Stimulated activated CD4-positive, alpha-beta T cell treated with anti-CD3 and anti-CD28 coated beads, Interleukin-12 subunit alpha, Interleukin-12 subunit beta, amount 100 ng/mL, for 24 hours (primary cell): ENCODE results near the gene PCDH12.

ENCODE experiments used
- DNase-seq, 2 experiments: peaks; one replicate each; pipeline ENCODE4 v3.0.0-alpha.2; 2020; ENCODE audit warnings: low read depth in 2 of 2

PCDH12 gene

DNA sequence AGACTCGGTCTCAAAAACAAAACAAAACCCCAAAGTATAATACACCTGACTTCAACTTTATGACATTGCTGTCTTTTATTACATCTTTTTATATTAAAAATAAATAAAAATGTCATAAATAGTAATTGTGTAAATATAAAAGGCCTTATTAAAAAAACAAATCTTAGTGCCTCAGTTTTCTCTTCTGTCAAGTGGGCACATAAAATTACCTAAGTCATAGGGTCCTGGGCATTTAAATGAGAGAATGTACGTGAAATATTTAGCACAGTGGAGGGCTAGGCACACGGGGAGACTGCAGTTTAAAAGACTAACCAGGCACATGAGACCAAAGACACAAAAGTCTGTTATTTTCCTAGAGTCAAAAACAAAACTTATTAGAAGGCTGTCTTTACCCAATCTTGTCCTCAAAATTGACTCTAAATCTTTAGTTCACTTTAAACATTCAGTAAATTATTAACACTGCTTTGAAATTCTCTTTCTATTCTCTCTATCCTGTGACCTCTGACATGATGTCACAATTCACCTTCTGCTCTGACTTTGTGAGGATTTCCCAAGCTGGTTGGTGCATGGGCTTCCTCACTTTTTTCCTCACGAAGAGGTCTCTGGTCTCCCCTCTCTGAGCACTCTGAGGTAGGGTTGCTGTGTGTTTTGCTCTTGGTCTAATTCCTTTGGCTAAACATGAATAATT lies 8.4 kb upstream of the PCDH12 start:
- DNase-seq: no peak

- DNase-seq: no peak
Measured at GRCh38 chr5:141965071-141965470, 7.1 kb upstream of the PCDH12 start.

DNA sequence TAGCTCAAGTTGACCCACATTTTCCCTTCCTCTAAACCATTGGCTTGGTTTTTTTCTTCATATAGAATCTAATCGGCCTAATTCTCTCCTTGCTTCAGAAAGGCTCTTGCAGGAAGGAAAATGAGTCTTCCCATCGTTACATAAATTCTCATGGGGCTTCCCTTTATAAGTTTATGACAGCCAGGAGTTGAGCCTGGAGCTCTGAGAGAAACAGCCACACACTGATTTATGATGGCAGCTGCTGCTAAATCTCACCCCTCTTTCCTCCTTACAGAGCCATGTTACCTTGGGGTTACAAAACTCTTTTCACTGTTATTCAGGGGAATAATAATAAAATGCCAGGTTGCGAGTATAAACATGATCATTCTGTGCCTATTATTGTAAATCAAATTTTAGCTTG lies 5.7 kb upstream of the PCDH12 start:
- no peak for DNase-seq

DNA sequence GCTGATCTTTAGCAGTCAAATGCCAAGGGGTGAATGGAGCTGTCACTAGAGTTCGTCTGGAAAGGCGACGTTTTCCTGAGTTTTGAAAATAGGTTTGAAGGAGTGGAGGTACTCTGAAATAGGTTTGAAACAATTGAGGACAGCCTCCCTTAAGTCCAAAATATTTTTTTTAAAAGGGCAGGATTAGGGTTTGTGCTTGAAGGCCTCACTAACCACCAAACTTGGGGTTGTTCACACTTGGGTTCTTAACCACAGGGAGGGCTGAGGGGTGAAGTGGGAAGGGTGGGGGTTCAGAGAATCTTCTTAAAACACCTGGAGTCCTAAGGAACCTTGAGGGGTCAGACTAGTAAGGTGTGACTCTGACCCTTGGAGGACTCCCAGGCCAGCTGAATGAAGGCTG lies 3.5 kb upstream of the PCDH12 start:
- no peak for DNase-seq

DNA sequence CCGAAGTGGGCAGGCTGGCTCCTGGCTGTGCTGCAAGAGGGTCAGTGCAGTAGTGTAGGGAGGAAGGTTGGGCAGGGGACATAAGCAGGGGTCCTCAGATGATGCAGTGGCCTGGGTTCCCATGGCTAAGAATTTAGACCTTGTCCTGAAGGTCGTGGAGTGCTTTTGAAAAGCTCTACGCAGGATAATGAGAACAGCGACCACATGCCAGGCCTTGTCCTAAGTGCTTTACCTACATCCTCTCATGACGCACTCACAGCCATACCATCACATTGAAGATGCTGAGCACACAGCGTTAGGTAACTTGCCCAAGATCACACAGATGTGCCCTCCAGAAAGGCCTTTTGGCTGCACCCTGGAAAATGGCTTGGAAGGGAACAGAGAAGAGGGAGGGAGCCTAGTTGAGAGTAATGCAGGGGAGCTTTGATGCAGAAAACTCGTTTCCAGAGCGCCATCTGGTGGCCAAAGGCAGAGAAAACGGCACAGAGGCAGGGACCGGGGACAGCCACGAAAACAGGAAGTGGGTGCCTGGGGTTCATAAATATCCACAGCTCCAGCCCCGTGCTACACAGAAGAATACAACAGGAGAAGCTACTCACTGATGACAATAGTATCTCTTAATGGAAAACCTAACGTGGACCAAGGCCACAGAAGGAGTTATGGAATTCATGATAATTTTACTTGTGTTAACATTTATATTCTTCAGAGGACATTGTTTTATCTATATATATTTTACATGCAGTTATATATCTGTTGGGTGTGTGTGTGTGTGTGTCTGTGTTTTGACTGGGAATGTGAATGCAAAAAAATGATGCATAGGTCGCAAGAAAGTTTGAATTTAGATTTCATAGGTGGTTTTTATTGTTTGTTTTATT lies 2.7 kb upstream of the PCDH12 start:
- peak; percentile 73 to 89 for DNase-seq

DNA sequence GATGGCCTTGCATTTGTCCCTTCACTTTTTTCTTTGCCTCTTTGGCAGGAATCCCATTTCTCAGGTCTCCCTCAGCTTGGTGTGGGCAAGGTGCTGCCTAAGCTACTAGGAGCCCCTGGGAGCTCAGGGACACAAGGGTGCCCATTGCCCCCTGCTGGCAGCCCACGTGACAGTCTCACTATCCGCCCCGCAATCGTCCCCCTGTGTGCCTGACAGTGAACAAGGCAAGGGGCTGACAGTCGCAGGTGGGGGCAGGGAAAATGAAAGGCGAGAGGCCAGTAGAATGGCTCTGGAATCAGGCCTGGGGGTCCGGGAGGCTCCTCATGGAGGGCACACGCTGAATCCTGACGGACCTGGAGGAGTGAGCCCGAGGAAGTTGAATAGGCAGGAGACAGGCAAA lies 2.0 kb upstream of the PCDH12 start:
- DNase-seq: no peak

DNA sequence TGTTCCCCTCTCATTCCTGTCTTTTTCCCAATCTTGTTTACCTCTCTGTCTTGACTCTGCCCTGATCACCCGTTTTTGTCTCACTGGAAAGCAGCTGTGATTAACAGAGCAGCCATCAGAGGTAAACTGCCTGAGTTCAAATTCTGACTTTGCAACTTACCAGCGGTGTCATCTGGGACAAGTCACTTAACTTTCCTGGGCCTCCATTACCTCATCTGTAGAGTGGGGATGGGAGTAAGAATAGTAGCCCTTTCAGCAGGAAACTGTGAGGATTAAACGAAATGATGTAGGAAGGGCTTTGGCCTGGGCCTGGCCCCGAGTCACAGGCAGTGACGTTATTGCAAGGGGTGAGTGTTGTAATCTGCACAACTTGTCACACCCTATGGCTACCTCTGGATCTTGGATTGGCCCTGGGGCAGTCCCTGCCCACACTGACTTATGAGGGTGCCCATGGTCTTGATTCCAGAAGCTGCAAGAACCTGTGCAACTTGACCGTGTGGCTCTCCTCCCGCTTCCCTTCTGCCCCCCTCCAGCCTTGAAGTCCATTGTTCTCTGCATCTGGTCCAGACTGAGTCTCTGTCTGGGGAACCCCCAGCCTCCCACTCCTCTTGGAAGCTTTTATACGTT lies 657 bp upstream of the PCDH12 start:
- no peak for DNase-seq

- no peak for DNase-seq
Measured at GRCh38 chr5:141957367-141957996, 520 bp downstream of the PCDH12 start.

DNA sequence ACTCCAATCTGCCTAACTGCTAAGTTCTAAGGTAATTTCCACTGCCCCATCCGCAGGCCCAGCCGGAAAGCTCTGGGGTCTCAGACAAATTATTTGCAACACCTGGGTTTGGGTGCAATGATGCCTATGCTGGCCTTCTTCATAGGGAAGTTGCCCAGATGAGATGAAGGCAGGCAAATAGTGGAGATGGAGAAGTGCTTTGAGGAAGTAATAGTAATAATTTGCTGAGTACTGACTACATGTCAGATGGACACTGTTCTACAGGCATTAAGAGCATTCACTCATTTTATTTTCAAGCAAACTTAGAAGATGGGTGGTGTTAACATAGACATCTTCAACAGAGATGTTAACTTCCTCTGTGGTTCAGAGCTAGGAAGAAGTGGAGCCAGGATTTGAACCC lies 3.8 kb downstream of the PCDH12 start:
- no peak for DNase-seq

DNA sequence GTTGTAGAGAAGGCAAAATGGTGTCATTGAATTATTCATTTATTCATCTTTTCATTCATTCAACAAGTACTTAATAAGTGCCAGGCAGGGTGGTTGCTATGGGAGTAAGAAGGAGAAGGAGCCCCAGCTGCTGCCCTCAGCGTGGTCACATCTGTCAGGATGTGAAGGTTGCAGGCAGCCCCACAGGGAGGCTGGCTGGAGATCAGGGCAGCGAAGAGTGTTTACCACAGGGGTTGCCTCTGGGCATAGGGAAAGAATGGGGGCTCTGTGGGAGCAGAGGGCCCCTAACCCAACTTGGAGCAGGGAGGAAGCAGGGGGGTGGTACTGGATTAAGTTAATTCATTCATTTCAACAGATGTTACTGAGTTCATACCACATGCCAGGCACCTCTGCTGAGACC lies 6.0 kb downstream of the PCDH12 start:
- no peak for DNase-seq

DNA sequence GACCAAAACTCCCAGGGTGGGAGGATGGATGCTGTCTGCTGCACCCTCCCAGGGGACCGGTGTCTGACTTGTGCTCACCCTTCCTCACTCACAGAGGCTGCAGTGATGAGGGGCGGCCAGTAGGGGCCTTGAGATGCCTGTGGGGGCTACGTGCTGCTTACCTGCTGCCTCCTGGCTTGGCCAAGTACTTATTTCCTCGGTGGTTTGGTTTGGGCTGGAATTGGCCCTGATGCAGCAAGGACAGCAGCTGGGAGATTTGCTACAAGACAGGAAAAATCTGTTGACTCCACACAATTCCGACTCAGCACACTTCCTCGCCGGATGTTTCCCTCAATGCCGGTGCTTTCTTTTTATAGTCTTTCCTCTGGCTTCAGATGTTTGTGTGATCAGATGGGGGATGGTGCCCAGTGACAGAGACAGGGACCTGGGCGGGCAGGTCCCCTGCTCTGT lies 6.6 kb downstream of the PCDH12 start:
- DNase-seq: no peak

DNA sequence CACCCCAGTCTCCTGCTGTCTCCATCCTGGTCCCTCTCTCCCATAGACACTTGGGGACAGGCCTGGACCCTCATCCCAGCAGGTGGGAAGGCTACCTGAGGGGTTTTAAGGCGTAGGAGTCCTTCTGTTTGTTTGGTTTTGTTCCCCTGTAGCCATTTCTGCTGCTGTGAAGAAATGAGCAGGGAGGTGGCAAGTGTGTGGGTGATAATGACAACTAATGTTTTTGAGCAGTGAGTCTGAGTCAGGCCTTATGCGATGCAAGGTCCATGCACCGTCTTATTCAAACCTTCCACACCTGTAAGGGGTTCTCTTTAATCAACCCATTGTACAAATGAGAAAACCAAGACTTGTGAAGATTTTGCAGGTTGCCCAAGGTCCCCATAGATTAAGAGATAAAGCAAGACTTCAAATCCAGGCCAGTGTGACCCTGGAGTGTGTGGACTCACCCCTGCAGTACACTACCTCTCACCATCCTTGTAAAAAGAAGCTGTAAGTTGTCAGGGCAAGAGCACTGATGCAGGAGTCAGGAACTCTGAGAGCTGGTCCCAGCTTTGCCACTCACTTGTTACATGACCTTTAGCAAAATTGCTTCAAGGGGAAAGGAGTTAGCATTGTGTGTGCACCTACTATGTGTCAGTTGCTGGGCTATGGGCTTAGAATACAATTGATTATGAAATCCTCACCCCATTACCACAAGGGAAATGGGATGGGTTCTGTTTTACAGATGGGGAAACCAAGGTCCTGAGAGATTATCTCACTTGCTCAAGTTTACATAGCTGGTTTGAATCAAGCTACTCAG lies 7.6 kb downstream of the PCDH12 start:
- no peak for DNase-seq

GRCh38 chr5:141949511-141949910 lies 8.5 kb downstream of the PCDH12 start:
- no peak for DNase-seq

GRCh38 chr5:141948812-141949211 lies 9.2 kb downstream of the PCDH12 start:
- no peak for DNase-seq

DNA sequence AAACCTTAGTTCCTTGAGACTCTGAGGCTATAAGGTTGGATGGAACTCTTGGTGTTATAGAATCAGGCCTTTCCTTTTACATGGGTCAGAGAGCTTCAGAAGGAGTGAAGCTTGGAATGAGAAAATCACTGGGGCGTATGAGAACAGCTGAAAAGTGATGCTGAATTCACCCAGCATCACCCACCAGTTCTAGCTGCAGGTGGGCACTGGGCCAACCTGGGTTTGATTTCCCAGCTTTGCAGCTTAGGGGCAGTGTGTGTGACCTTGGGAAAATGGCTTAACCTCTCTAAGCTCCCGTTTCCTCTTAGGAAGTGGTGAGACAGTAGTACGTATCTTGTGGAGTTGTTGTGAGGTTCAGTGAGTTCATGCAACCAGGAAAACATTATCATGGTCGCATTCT lies 10.7 kb downstream of the PCDH12 start:
- no peak for DNase-seq

- no peak for DNase-seq
Measured at GRCh38 chr5:141945511-141946051, 12.4 kb downstream of the PCDH12 start.

- DNase-seq: no peak
Measured at GRCh38 chr5:141944076-141944475, 13.9 kb downstream of the PCDH12 start.

GRCh38 chr5:141942185-141942857 lies 15.7 kb downstream of the PCDH12 start:
- no peak for DNase-seq

DNA sequence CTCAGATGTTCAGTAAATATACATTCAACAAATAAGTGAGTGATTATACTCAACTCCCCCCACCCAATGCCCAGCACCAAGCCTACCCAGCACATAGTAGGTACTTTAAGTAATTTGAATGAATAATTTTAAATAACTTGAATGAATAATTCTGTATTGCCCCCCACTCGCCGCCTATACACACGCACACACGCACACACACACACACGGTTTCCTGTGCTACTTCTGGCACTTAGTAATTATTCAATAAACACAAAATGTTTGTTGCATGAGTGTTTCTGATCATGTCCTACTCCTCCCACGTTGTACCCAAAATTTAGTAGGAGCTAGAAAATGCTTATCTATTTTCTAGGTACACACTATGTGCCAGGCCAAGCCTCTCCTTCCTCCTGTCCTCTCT lies 16.2 kb downstream of the PCDH12 start:
- no peak for DNase-seq

GRCh38 chr5:141941307-141941706 lies 16.7 kb downstream of the PCDH12 start:
- DNase-seq: no peak
